IPS-11a (cell line): ENCODE measurements around the gene MXD3.
"Not testable (repeated sequence)": the region's sequence is repeated elsewhere in the genome, so short reads cannot be mapped to it uniquely, and the experiment has no call there.

ENCODE experiments used
- H3K4me3 ChIP-seq: one replicate; pipeline ENCODE4 v1.5.1; 2013; ENCODE audit warnings: low read depth, low read length, control low read depth

MXD3 gene

DNA sequence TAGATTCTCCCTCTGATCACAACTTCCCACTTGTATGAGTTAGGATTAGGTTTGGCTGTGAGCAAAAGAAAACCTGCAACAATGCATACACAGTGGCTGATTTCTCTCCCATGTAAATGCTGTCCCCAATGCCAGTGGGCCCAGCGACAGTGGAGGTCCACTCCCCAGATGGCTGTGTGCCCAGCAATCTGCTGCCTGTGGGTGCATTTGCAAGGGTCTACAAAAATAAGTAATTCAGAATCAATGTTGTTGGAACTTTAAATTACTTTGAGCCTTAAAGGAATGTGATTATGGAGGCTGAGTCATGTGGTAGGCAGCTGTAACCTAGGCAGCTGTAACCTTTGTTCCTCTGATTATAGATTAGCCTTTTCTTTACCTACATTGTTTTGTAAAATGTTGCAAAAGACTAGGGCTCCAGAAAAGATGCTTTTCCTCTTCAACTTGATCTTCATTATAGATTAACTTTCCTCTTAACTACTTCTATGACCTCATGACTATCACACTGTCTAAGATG, 14.2 kb upstream of the MXD3 start:
- H3K4me3 ChIP-seq: no peak overlapping the region

- H3K4me3 ChIP-seq: no peak overlapping the region
These were observed 9.2 kb upstream of the MXD3 start for GRCh38 chr5:177320879-177321278.

- no peak overlapping the region for H3K4me3 ChIP-seq
These were observed 8.4 kb upstream of the MXD3 start for GRCh38 chr5:177319913-177320588.

GRCh38 chr5:177317959-177318377, 6.3 kb upstream of the MXD3 start:
- H3K4me3 ChIP-seq: no peak overlapping the region

DNA sequence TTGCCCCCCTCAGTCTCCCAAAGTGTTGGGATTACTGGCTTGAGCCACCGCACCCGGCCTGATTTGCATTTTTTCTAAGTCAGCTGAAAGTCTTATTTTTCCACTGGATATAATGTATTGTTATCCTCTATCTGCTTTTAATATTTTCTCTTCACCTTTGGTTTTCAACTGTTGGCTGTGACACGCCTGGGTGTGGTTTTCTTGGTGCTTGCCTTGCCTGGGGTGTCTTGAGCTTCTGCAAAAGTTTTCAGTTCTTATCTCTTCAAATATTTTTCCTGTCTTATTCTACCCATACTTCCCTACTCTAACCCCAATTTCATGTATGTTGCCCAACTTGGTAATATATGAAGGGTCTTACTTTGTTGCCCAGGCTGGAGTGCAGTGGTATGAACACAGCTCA, 4.3 kb upstream of the MXD3 start:
- no peak overlapping the region for H3K4me3 ChIP-seq

DNA sequence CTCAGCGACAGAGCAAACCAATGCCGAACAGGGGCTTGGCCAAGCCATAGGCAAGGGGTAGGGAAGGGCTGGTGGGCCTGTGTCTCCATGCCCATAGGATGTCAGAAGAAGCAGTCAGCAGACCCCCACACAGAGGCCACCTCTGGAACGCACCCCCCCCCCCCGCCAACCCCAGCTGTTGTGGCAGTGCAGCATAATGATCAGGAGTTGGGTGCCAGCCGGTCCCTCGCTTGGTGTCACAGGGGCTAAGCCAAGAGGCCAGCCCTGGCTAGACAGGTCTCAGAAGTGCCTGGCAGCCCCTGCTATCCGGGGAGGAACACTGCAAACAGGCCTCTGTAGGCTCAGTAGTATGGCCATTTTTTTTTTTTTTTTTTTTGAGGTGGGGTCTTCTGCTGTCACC, 3.7 kb upstream of the MXD3 start:
- H3K4me3 ChIP-seq: no peak overlapping the region

DNA sequence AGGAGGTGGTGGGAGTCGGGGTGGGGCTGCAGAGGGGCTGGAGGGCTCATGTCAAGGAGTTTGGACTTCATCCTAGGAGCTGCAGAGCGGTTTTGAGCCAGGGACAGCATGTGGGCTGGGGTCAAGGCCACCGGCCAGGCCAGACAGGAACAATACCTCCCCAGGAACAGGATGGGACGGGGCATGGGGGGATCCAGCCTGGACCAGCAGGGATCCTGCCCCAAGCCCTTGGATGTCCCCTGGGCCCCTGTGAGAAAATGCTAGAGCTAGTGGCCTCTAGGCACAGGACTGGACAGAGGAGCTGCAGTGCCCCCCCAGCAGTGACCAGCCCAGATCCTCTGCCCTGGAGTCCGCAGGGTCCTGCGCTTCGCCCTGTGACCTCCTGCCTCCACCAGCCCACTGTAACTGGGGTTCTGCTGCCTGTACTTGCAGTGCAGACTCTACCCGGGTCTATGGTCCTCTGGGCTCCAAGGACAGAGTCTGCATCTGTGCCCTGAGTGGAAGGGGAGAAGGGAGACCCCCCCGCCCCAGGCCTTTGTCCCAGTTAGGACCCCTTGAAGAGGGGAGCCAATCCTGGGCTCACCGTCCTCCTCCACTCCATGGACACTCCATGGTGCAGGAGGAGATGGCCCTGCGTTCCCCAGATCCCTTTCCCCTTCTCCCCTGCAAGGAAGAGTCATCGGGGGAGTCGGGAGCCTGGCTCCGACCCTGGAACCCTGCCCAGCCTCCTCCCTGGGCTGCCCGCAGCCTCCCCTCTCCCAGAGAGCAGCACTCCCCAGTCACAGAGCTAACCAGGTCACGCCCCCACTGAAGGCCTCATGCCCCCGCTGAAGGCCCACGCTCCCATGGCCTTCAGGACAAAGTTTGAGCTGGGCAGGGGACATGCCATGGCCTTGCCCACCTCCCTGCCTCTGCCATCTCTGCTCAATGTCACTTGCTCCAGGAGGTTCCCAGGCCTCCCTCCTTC, 3.0 kb upstream of the MXD3 start:
- no peak overlapping the region for H3K4me3 ChIP-seq

- H3K4me3 ChIP-seq: no peak overlapping the region
These were observed 2.0 kb upstream of the MXD3 start for GRCh38 chr5:177313561-177314259.

GRCh38 chr5:177312649-177313181, 1.0 kb upstream of the MXD3 start:
- H3K4me3 ChIP-seq: peak overlapping the region; percentile 44

DNA sequence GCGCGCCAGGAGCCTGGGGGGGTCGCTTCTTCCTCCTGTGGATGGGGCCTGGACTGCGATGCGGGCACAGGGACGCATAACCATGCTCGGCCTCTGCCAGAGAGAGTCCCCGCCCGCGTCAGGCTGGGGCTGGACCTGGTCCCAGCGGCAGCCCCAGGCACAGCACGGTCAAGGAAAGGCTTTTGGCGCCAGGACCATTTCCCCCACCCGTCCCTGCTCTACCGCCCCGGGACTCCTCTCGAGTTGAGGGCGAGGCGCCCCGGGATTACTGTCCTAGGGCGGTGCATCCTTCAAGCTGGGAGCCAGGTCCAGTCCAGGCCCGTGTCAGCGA, 341 bp downstream of the MXD3 start:
- peak overlapping the region; percentile 62 for H3K4me3 ChIP-seq

- H3K4me3 ChIP-seq: peak overlapping the region; percentile 62
These were observed 824 bp downstream of the MXD3 start for GRCh38 chr5:177310757-177311391.

DNA sequence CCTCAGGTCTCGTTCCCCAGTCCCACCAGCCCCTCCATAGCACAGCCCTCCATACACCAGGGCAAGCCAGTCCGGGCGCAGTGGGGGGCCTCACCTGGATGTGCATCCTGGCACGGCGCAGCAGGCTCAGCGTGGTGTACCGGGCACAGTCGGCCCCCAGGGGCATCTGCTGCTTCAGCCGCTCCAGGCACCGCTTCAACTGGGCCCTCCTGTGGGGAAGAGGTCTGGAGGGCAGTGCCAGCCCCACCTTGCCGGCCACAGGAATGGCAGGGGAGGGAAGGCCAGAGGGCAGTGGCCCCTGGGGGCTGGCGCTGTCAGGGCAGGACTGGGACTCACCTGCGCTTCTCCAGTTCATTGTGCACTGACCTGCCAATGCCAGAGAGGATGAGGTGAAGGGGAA, 1.4 kb downstream of the MXD3 start:
- no peak overlapping the region for H3K4me3 ChIP-seq

GRCh38 chr5:177309351-177310191, 2.1 kb downstream of the MXD3 start:
- no peak overlapping the region for H3K4me3 ChIP-seq

GRCh38 chr5:177308740-177309139, 3.0 kb downstream of the MXD3 start:
- no peak overlapping the region for H3K4me3 ChIP-seq

DNA sequence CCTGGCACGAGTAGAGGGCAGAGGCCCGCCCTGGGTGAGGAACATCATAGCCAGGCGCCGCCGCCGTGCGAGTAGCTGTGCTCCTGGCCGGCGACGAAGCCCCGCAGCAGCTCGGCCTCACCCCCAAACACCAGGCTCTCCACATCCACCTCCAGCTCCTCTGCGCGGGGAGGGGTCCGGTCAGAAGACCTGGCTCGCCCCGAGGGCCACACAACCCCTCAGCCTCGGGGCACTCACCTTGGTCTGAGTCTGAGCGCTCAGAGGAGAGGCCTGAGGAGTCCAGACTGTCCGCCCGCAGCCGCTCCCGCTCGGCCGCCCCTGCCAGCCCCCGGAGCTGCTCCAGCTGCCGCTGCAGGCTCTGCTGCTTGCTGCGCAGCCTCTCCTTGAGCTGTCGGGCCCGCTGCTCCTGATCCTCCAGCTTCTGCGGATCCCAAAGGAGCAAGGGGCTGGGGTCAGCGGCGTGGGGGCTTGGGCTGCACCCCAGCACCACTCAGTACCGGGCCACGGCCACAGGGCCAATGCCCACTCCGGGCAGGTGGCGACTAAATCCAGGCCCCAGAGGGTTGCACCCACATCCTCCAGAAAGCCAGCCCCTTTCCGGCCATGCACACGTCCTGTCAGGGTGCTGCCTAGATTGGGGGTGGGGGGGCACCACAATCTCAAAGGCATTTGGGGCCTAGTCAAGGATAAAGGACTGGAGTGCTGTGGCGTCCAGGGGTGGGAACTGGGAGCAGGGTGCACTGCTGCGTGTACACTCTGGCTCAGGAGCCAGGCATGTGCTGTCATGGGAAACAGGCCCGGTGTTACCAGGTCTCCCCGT, 3.9 kb downstream of the MXD3 start:
- H3K4me3 ChIP-seq: no peak overlapping the region

DNA sequence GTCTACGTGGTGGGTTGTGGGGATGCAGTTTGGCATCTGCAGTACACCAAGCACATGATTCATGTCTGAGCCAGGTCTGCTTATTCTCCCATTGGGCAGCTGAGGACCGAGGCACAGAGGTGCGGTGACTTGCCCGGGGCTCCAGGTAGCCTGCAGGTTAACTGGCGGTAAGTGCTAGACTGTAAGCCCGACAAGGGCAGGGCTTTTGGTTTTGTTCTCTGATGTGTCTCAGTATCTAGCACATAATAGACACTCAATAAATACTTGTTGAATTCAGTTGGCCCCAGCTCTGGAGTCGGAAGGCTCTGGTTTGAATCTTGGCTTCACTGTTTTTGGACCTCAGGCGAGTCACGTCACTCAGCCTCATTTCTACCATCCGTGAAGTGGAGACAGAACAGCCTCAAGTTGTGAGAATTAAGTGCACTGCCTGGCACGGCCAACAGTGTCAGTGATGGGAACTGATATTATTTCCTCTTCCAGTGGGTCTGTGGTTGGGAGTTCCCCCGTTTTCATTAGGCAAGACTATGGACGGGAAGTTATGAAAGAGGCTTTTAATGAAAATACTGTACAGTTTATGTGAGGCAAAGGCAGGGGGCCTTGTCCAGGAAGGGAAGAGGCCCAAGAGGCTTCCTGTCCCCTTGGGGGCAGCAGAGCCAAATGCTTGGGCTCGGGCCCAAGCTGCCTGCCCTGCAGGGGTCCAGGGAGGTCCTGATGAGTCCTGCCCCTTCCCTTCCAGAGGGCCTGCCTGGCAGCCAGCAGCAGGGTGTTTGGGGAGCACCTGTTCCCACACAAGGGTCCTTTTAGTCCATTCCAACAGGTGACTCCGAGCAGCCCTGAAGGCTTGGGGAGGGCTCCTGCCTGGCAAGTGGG, 4.8 kb downstream of the MXD3 start:
- H3K4me3 ChIP-seq: no peak overlapping the region

- not testable (repeated sequence) for H3K4me3 ChIP-seq
These were observed 5.5 kb downstream of the MXD3 start for GRCh38 chr5:177306103-177306640.
